CD4-positive, alpha-beta T cell (primary cell): Measurements from ENCODE around the gene LARGE1. TPM values are rescaled to one million over a fixed set of nuclear protein-coding genes. Genes with fewer than 3 reads are reported as not detected.

Experiments
- ATAC-seq: fragments of 200-7000 bp; cut with Tn5 transposase; one replicate; pipeline ENCODE4 v1.10.0; 2022; ENCODE audit warnings: mild to moderate bottlenecking; ENCODE audit not compliant: poor library complexity
- CTCF ChIA-PET: fragments of 350-600 bp; sonication (Branson Sonifier 250); formaldehyde crosslinking; loops from one replicate; lab custom pipeline; 2021; ENCODE audit warnings: antibody characterized with exemption, inconsistent platforms; lab: Charles Lee
- POLR2A ChIA-PET: fragments of 350-600 bp; sonication (Branson Sonifier 250); formaldehyde crosslinking; loops from one replicate; lab custom pipeline; 2021; ENCODE audit warnings: antibody characterized with exemption, inconsistent platforms; lab: Charles Lee
- DNase-seq, 14 experiments: peaks; one replicate each; pipeline ENCODE4 v3.0.0-alpha.2; 2013 to 2020; ENCODE audit warnings: mixed read lengths in 2 of 14
- H3K27ac ChIP-seq, 2 donors: one replicate each; pipeline versions ENCODE4 v1.5.1 to v1.7.0; 2013; ENCODE audit warnings: low read length in 2 of 2, low read depth in 1 of 2, mild to moderate bottlenecking in 1 of 2
- H3K27me3 ChIP-seq, 2 experiments: 1 replicate in 1 of 2; 2 replicates in 1 of 2; pipeline versions ENCODE4 v1.6.1 to v1.7.0; 2013; ENCODE audit warnings: low read length in 2 of 2, control low read depth in 1 of 2, mild to moderate bottlenecking in 1 of 2, moderate library complexity in 1 of 2; ENCODE audit not compliant: insufficient read depth in 2 of 2, control insufficient read depth in 1 of 2
- H3K36me3 ChIP-seq: one replicate; pipeline ENCODE4 v1.6.1; 2013; ENCODE audit warnings: low read length, control low read depth; ENCODE audit not compliant: insufficient read depth
- H3K4me1 ChIP-seq: one replicate; pipeline ENCODE4 v1.6.1; 2013; ENCODE audit warnings: low read length, control low read depth; ENCODE audit not compliant: insufficient read depth
- H3K4me3 ChIP-seq: one replicate; pipeline ENCODE4 v1.5.1; 2013; ENCODE audit warnings: mild to moderate bottlenecking, low read length, moderate library complexity
- H3K9me3 ChIP-seq, 2 experiments: 1 replicate in 1 of 2; 2 replicates in 1 of 2; pipeline versions ENCODE4 v1.6.1 to v1.7.0; 2013; ENCODE audit warnings: low read length in 2 of 2, mild to moderate bottlenecking in 2 of 2, control low read depth in 1 of 2, moderate library complexity in 1 of 2; ENCODE audit not compliant: control insufficient read depth in 1 of 2, insufficient read depth in 1 of 2
- H3K27ac Mint-ChIP-seq: one replicate; pipeline ENCODE4 v1.8.0; 2020; ENCODE audit warnings: mixed read lengths
- H3K27me3 Mint-ChIP-seq: one replicate; pipeline ENCODE4 v1.8.0; 2021; ENCODE audit warnings: mixed read lengths
- H3K36me3 Mint-ChIP-seq: one replicate; pipeline ENCODE4 v1.8.0; 2021; ENCODE audit warnings: low read depth, mixed read lengths
- H3K4me1 Mint-ChIP-seq: one replicate; pipeline ENCODE4 v1.8.0; 2021; ENCODE audit warnings: low read depth, mixed read lengths
- H3K4me3 Mint-ChIP-seq: one replicate; pipeline ENCODE4 v1.8.0; 2020; ENCODE audit warnings: mild to moderate bottlenecking, mixed read lengths
- H3K9me3 Mint-ChIP-seq: one replicate; pipeline ENCODE4 v1.8.0; 2020; ENCODE audit warnings: mixed read lengths
- intact Hi-C, 2 experiments: fragments of 100-400 bp; cut with DNase I in 1 of 2; cut with micrococcal nuclease in 1 of 2; formaldehyde crosslinking; loops; one replicate each; pipeline versions ENCODE4 v1.15.1 to v1.9.0; 2023 to 2025; cut with DNase I, micrococcal nuclease
- total RNA-seq, 174 experiments: library from RNA in 2 of 174; stranded (reverse) in 2 of 174; gene quantifications; one replicate each; pipeline ENCODE4 v1.2.3 and lab custom pipeline; 2021 to 2026
- TF ChIP-seq, protein P1 (sequence below): fragments of 200-600 bp; IDR thresholded peaks from one replicate; pipeline ENCODE4 v1.8.0; 2022; ENCODE audit warnings: antibody characterized with exemption, mild to moderate bottlenecking

The LARGE1 gene
- total RNA-seq, 2 experiments from 2014 or later: 0.14 to 0.70 TPM

GRCh38 chr22:33481550-33481949 is 438.7 kb downstream of the LARGE1 start:
- H3K36me3 ChIP-seq: no peaks in the 10 kb centered on the region

DNA sequence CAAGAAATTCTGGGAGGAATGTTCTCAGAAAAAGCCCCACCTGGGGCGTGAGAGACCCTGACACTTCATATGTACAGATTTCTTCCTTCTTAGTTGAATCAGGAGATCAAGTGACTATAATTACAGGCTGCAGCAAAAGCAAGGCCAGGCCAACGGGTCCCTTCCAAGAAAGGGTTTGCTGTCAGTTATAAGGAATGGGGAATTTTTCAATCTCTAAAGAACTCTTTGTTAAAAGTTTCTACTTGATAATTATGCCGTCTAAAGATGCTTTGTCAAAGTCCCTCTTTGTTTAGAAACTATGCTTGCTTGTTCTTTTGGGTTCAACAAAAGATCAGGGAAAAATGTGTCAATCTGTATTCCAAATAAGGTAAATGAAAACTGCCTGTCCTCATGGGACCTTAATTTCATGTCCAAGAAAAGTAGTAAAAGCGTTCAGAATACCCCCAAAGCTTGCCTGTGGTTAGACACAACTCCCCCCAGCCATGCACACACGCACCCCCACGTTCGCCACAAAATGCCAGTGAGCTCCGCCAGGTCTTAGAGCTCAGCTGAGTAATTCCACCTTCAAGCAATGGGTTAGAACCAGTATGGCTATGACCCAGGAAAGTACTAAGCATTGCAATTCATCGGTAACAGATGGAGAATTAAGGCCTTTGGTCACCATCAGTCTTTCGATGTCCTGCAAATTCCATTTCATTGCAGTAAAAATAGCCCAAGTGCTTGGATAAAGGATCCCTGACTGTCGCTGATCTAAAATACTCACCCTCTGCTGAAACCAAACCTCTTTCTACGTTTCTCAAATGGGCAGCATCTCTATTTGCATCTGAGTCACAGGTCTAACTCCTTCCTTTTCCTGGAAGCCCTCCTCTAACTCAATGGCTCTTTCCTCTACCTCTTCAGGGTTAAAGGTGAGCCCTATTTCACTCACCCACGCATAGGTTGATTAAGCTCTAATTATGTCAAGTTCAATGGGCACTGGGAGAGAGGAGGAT is 442.9 kb downstream of the LARGE1 start:
- no peaks in the 10 kb centered on the region for H3K4me1 ChIP-seq
- no peaks in the 10 kb centered on the region for H3K27me3 Mint-ChIP-seq
- H3K9me3 ChIP-seq: peaks cover 0 to 3% of the 10 kb centered on the region in 2 experiments
- TF ChIP-seq, protein P1, sequence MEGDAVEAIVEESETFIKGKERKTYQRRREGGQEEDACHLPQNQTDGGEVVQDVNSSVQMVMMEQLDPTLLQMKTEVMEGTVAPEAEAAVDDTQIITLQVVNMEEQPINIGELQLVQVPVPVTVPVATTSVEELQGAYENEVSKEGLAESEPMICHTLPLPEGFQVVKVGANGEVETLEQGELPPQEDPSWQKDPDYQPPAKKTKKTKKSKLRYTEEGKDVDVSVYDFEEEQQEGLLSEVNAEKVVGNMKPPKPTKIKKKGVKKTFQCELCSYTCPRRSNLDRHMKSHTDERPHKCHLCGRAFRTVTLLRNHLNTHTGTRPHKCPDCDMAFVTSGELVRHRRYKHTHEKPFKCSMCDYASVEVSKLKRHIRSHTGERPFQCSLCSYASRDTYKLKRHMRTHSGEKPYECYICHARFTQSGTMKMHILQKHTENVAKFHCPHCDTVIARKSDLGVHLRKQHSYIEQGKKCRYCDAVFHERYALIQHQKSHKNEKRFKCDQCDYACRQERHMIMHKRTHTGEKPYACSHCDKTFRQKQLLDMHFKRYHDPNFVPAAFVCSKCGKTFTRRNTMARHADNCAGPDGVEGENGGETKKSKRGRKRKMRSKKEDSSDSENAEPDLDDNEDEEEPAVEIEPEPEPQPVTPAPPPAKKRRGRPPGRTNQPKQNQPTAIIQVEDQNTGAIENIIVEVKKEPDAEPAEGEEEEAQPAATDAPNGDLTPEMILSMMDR: no peak
- no peak overlapping the region for H3K27ac ChIP-seq
- no peak overlapping the region for H3K4me3 ChIP-seq
- no peaks in the 10 kb centered on the region for H3K36me3 Mint-ChIP-seq
- intact Hi-C loops: no loop called here
- ChIA-PET POLR2A (no interaction called here), CTCF (no interaction called here)
- DNase-seq (no peak), ATAC-seq (no peak)
- no peaks in the 10 kb centered on the region for H3K9me3 Mint-ChIP-seq
- no peak overlapping the region for H3K4me3 Mint-ChIP-seq
- no peaks in the 10 kb centered on the region for H3K4me1 Mint-ChIP-seq
- no peaks in the 10 kb centered on the region for H3K36me3 ChIP-seq
- H3K27me3 ChIP-seq: no peaks in the 10 kb centered on the region
- no peak overlapping the region for H3K27ac Mint-ChIP-seq

More at GRCh38 chr22:33481550-33481949, 438.7 kb downstream of the LARGE1 start:
- H3K9me3 Mint-ChIP-seq: no peaks in the 10 kb centered on the region
- H3K27ac ChIP-seq: no peak overlapping the region
- no peaks in the 10 kb centered on the region for H3K4me1 Mint-ChIP-seq
- H3K36me3 Mint-ChIP-seq: no peaks in the 10 kb centered on the region
- intact Hi-C loops: no loop called here
- no peak overlapping the region for H3K4me3 Mint-ChIP-seq
- peaks cover 0 to 7% of the 10 kb centered on the region in 2 experiments for H3K9me3 ChIP-seq
- no peak for DNase-seq
- TF ChIP-seq, protein P1: no peak
- ChIA-PET CTCF (no interaction called here), POLR2A (no interaction called here)
- no peaks in the 10 kb centered on the region for H3K27me3 ChIP-seq
- no peak for ATAC-seq
- H3K4me1 ChIP-seq: no peaks in the 10 kb centered on the region
- no peak overlapping the region for H3K27ac Mint-ChIP-seq
- H3K4me3 ChIP-seq: no peak overlapping the region
- H3K27me3 Mint-ChIP-seq: no peaks in the 10 kb centered on the region

- H3K4me1 Mint-ChIP-seq: no peaks in the 10 kb centered on the region
- H3K27ac Mint-ChIP-seq: no peak overlapping the region
- H3K4me3 ChIP-seq: no peak overlapping the region
- H3K27ac ChIP-seq: no peak overlapping the region
- intact Hi-C loops: no loop called here
- no peaks in the 10 kb centered on the region for H3K36me3 Mint-ChIP-seq
- peaks cover 0 to 3% of the 10 kb centered on the region in 2 experiments for H3K9me3 ChIP-seq
- no peak for ATAC-seq
- POLR2A ChIA-PET: no interaction called here
- no peaks in the 10 kb centered on the region for H3K9me3 Mint-ChIP-seq
- H3K27me3 Mint-ChIP-seq: no peaks in the 10 kb centered on the region
- no peaks in the 10 kb centered on the region for H3K4me1 ChIP-seq
- no peaks in the 10 kb centered on the region for H3K27me3 ChIP-seq
- no peak for DNase-seq
- H3K36me3 ChIP-seq: no peaks in the 10 kb centered on the region
- CTCF ChIA-PET: no interaction called here
- TF ChIP-seq, protein P1: no peak
- H3K4me3 Mint-ChIP-seq: no peak overlapping the region
Observed at GRCh38 chr22:33476716-33477115, 443.6 kb downstream of the LARGE1 start.
